ENCODE data around the gene ESD.

Gene ESD

DNA sequence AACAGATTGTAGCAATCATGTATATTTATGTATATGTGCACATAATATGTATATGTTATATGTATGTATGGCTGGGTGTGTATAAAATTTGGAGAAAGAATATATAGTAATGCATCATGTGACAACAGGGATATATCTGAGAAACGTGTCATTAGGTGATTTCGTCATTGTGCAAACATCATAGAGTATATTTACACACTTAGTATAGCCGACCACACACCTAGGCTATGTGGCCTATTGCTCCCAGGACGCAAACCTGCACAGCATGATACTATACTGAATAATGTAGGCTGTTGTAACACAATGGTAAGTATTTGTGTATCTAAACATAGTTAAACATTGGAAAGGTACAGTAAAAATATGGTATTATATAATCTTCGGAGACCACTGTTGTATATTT lies 43.8 kb downstream of the ESD start:
- H3K27ac ChIP-seq: no peak overlapping the region
- no peak for DNase-seq (ENCODE audit: low spot score)
- ChIA-PET CTCF (no interaction called here), POLR2A (ENCODE audit: low non-redundant PET) (no interaction called here)
- TF ChIP-seq, protein P1, sequence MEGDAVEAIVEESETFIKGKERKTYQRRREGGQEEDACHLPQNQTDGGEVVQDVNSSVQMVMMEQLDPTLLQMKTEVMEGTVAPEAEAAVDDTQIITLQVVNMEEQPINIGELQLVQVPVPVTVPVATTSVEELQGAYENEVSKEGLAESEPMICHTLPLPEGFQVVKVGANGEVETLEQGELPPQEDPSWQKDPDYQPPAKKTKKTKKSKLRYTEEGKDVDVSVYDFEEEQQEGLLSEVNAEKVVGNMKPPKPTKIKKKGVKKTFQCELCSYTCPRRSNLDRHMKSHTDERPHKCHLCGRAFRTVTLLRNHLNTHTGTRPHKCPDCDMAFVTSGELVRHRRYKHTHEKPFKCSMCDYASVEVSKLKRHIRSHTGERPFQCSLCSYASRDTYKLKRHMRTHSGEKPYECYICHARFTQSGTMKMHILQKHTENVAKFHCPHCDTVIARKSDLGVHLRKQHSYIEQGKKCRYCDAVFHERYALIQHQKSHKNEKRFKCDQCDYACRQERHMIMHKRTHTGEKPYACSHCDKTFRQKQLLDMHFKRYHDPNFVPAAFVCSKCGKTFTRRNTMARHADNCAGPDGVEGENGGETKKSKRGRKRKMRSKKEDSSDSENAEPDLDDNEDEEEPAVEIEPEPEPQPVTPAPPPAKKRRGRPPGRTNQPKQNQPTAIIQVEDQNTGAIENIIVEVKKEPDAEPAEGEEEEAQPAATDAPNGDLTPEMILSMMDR (conservative IDR thresholded peaks at IDR 0.05; ENCODE audit: low read depth): no peak

DNA sequence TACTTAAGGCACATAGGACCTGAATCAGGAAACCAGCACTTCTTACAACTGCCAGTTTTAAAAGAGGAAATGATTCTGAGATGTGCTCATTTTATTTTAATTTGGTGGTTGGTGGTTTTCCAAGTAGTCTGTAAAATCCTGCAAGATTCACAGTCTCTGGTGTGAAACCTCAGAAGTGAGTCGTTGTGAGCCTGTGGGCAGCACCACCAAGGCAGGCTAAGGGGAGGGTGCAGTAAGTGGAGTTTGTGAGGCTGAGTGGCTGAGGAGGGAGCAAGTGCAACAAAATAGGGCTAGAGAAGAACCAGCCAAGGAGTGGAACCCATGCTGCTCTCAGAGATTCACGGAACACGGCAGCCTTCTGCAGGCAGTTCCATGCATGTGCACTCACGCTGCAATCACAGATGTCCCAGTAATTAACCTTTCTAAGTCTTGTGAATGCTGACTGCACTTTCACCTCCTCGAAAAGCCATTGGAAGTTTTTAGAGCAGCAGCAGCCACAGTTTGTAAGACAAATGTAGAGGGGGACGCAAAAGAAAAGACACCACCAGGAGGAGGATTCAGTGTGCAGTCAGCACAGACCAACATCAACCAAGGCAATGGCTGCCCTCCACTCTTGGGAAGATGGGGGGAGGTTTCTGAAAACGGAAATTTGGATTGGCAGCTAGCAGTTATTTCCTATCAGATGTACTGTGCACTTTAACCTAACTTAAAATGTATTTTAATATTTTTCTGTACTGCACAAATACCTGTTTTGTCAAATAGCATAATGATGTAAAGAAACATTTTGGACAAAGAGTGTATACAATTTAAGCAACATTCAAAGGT lies 44.9 kb downstream of the ESD start:
- DNase-seq (ENCODE audit: low spot score): no peak
- TF ChIP-seq, protein P1 (conservative IDR thresholded peaks at IDR 0.05; ENCODE audit: low read depth): no peak
- ChIA-PET POLR2A (ENCODE audit: low non-redundant PET) (no interaction called here), CTCF (no interaction called here)
- H3K27ac ChIP-seq: no peak overlapping the region

DNA sequence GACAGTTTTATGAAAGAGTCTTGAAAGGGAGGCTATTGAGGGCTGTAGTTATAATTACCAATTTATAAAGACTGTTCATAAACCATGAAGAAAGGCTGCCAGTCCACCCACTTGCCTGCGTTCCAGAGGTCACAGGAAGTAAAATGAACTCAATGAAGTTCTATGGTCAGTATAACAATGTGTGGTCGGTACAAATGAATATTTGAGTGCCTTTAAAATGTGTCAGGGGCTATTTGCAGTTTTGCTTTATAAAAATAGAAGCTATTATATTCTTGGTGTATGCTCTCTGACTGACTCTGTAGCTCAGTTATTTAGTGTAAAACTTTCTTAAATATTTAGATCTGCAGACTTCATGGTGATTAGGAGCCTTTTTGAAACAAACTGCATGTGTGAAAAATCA lies 47.0 kb downstream of the ESD start:
- ChIA-PET CTCF (no interaction called here), POLR2A (ENCODE audit: low non-redundant PET) (no interaction called here)
- DNase-seq (ENCODE audit: low spot score): no peak
- no peak overlapping the region for H3K27ac ChIP-seq
- TF ChIP-seq, protein P1 (conservative IDR thresholded peaks at IDR 0.05; ENCODE audit: low read depth): no peak

DNA sequence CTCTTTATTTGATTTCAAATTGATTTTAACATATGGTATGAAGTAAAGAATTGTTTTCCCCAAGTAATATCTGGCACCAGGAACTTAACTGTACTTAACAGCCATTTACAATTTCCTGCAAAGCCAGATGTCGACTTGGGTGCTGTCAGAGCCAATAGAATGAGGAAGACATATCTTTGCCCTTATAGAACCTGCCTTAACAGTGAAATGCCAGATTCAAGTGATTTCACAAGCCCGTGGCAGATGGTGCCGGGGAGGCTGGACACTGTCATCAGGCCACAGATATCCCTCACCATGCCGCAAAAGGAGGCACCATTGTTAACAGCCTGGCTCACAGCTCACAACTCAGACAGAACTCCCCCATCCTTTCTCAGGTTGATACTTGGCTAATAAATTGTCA lies 48.7 kb downstream of the ESD start:
- DNase-seq (ENCODE audit: low spot score): no peak
- POLR2A ChIA-PET (ENCODE audit: low non-redundant PET): no interaction called here
- TF ChIP-seq, protein P1 (conservative IDR thresholded peaks at IDR 0.05; ENCODE audit: low read depth): no peak
- no peak overlapping the region for H3K27ac ChIP-seq
- CTCF ChIA-PET: no interaction called here

DNA sequence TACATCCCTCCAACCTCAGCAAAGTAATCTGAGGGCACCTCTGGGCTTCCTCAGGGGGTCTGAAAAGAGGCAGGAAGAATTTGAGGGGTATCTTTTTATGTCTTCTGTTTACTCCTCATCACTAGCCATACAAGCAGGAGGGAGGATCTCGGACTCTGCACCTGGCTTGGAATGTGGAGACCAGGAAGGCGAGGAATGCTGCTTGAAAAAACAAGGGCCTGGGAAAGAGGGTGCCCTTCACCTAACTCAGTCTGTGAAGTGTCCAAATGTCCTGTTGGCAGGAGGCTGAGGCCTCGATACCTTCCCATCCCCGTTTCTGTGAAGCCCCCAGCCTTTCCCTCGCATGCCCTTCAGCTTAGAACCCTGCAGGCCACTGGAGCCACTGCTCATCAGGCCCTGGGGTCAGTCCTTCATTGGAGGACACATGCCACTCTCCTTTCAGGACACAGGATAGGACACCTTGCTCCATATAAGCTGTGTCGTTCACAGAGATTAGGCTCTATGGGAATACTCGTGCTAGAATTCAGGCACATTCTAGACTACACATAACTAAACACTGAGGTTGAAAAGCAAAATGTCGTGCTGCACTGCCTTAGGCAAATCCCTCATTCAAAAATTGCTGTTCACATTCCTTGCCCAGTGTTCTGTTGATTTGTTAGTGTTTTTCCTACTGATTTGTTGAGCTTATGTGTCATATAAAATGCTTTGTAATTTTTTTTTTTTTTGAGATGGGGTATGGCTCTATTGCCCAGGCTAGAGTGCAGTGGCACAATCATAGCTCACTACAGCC lies 49.7 kb downstream of the ESD start:
- no peak overlapping the region for H3K27ac ChIP-seq
- TF ChIP-seq, protein P1 (conservative IDR thresholded peaks at IDR 0.05; ENCODE audit: low read depth): no peak
- ChIA-PET CTCF (no interaction called here), POLR2A (ENCODE audit: low non-redundant PET) (no interaction called here)
- DNase-seq (ENCODE audit: low spot score): no peak

DNA sequence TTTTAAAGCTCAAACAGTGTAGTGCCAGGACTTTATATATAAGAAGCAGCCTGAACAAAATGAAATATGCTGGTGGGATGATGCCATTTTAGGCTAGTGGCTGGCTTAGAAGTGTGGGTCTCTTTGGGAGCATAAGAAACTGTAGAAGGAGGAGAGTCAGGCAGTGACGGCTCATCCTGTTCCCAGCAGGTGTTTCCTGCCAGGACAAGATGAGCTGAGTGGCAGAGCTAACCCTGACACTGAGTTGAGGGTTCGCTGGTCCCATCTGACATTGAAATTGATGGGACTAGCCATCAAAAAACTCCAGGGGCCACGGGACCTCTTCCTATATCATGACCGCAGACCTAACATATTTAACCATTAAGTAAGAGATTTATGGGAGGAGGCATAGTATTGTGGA lies 51.3 kb downstream of the ESD start:
- CTCF ChIA-PET: no interaction called here
- DNase-seq (ENCODE audit: low spot score): no peak
- POLR2A ChIA-PET (ENCODE audit: low non-redundant PET): no interaction called here
- H3K27ac ChIP-seq: no peak overlapping the region
- TF ChIP-seq, protein P1 (conservative IDR thresholded peaks at IDR 0.05; ENCODE audit: low read depth): no peak

Data from RWPE1 (cell line).